Measurements from ENCODE around the gene FKBP1B. TPM values are rescaled to one million over a fixed set of nuclear protein-coding genes. Genes with fewer than 3 reads are reported as not detected.
"Not testable (repeated sequence)": the region's sequence is repeated elsewhere in the genome, so short reads cannot be mapped to it uniquely, and the experiment has no call there.

Gene FKBP1B
- total RNA-seq, 1 experiment from 2014 or later = 11.8 TPM

DNA sequence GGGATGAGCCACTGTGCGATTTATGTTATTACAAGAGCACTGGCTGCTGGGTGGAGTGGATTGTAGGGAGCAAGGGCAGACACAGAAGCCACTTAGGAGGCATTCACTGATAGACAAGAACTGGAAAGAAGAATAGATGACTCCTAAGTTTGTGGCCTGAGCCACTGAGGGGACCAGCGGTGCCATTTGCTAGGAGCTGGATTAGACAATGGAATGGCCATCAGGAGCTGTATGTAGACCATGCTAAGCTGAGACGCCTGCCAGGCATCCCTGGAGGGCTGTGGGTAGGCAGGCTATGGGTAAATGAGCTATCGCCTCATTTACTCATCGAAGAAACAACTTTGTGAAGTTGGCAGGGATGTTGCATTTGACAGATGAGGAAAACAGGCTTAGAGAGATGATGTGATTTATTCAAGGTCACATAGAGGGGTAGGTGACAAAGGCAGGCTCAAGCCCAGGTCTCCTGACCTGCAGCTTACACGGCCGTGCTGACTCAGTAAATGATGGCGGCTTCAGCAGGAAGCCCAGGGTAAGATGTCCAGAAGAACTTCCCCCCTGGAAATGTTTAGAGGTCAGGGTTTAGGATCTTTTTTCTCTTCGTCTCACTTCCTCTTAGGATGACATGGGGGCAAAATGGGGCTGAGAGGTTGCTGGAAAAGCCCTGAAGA, 36.9 kb upstream of the FKBP1B start:
- Histone ChIP-seq H3K4me2 (ENCODE audit: low read length) (no peak overlapping the region), H3K79me2 (ENCODE audit: insufficient read depth, low read length) (no peaks in the 10 kb centered on the region), H3K9me2 (ENCODE audit: insufficient read depth) (no peaks in the 10 kb centered on the region), H4K20me1 (ENCODE audit: insufficient read depth) (no peaks in the 10 kb centered on the region), H3K9me3 (ENCODE audit: control insufficient read depth in 1 of 2, insufficient read depth in 1 of 2, low read depth in 1 of 2, low read length in 2 of 2) (no peaks in the 10 kb centered on the region), H3K9ac (ENCODE audit: low read length) (no peak overlapping the region), H3K27me3 (ENCODE audit: insufficient read depth, low read length) (no peaks in the 10 kb centered on the region), H3K4me1 (ENCODE audit: control insufficient read depth in 1 of 2, insufficient read depth in 2 of 2, low read length in 2 of 2) (peaks cover 10 to 20% of the 10 kb centered on the region in 2 experiments), H3K36me3 (ENCODE audit: control insufficient read depth in 1 of 2, insufficient read depth in 2 of 2, low read length in 2 of 2) (no peaks in the 10 kb centered on the region), H2AFZ (ENCODE audit: low read depth, low read length, poor library complexity, severe bottlenecking) (no peak overlapping the region), H3K4me3 (replicated peaks in 1 of 2; ENCODE audit: low read depth in 1 of 2, low read length in 2 of 2) (no peak overlapping the region), H3K27ac (ENCODE audit: low read depth, low read length) (no peak overlapping the region)
- ATAC-seq (no peak), DNase-seq (ENCODE audit: low read depth, low spot score) (no peak)
- TF ChIP-seq EZH2phosphoT487 (IDR thresholded peaks at IDR 0.05; ENCODE audit: borderline replicate concordance) (no peak), EGR1 (IDR thresholded peaks at IDR 0.05; ENCODE audit: low read depth) (no peak), SRF (IDR thresholded peaks at IDR 0.05; ENCODE audit: low read depth) (no peak), YY1 (IDR thresholded peaks at IDR 0.05; ENCODE audit: extremely low read depth, insufficient replicate concordance, low read depth, low read length) (no peak), CEBPB (IDR thresholded peaks at IDR 0.05; ENCODE audit: low read depth) (no peak)
- TF ChIP-seq, protein P1, sequence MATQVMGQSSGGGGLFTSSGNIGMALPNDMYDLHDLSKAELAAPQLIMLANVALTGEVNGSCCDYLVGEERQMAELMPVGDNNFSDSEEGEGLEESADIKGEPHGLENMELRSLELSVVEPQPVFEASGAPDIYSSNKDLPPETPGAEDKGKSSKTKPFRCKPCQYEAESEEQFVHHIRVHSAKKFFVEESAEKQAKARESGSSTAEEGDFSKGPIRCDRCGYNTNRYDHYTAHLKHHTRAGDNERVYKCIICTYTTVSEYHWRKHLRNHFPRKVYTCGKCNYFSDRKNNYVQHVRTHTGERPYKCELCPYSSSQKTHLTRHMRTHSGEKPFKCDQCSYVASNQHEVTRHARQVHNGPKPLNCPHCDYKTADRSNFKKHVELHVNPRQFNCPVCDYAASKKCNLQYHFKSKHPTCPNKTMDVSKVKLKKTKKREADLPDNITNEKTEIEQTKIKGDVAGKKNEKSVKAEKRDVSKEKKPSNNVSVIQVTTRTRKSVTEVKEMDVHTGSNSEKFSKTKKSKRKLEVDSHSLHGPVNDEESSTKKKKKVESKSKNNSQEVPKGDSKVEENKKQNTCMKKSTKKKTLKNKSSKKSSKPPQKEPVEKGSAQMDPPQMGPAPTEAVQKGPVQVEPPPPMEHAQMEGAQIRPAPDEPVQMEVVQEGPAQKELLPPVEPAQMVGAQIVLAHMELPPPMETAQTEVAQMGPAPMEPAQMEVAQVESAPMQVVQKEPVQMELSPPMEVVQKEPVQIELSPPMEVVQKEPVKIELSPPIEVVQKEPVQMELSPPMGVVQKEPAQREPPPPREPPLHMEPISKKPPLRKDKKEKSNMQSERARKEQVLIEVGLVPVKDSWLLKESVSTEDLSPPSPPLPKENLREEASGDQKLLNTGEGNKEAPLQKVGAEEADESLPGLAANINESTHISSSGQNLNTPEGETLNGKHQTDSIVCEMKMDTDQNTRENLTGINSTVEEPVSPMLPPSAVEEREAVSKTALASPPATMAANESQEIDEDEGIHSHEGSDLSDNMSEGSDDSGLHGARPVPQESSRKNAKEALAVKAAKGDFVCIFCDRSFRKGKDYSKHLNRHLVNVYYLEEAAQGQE (IDR thresholded peaks at IDR 0.05; ENCODE audit: low read depth) = no peak
- TF ChIP-seq, protein P2, sequence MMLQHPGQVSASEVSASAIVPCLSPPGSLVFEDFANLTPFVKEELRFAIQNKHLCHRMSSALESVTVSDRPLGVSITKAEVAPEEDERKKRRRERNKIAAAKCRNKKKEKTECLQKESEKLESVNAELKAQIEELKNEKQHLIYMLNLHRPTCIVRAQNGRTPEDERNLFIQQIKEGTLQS (IDR thresholded peaks at IDR 0.05) = no peak
- intact Hi-C loops (cut with micrococcal nuclease) = no loop called here
- POLR2A ChIA-PET = no interaction called here
- no TSS peak for BruUV-seq (replicated peaks)
- RAD21 ChIA-PET (ENCODE audit: low non-redundant PET in 1 of 2, low total read pairs in 2 of 2, uncharacterized antibody in 2 of 2, unreplicated experiment in 2 of 2) = no interaction called here
- CTCF ChIA-PET = no interaction called here

GRCh38 chr2:24014902-24015301, 34.6 kb upstream of the FKBP1B start:
- H3K9me3 ChIP-seq (ENCODE audit: control insufficient read depth in 1 of 2, insufficient read depth in 1 of 2, low read depth in 1 of 2, low read length in 2 of 2); POLR2A ChIA-PET; DNase-seq (ENCODE audit: low read depth, low spot score); intact Hi-C loops (cut with micrococcal nuclease); CTCF ChIA-PET; H4K20me1 ChIP-seq (ENCODE audit: insufficient read depth); H3K4me2 ChIP-seq (ENCODE audit: low read length); ATAC-seq; H3K27ac ChIP-seq (ENCODE audit: low read depth, low read length); H3K9ac ChIP-seq (ENCODE audit: low read length); H3K79me2 ChIP-seq (ENCODE audit: insufficient read depth, low read length); RAD21 ChIA-PET (ENCODE audit: low non-redundant PET in 1 of 2, low total read pairs in 2 of 2, uncharacterized antibody in 2 of 2, unreplicated experiment in 2 of 2); H3K36me3 ChIP-seq (ENCODE audit: control insufficient read depth in 1 of 2, insufficient read depth in 2 of 2, low read length in 2 of 2); H2AFZ ChIP-seq (ENCODE audit: low read depth, low read length, poor library complexity, severe bottlenecking); H3K4me3 ChIP-seq (replicated peaks in 1 of 2; ENCODE audit: low read depth in 1 of 2, low read length in 2 of 2); BruUV-seq (replicated peaks); H3K27me3 ChIP-seq (ENCODE audit: insufficient read depth, low read length); H3K9me2 ChIP-seq (ENCODE audit: insufficient read depth): not testable (repeated sequence)
- H3K4me1 ChIP-seq (ENCODE audit: control insufficient read depth in 1 of 2, insufficient read depth in 2 of 2, low read length in 2 of 2) = peaks cover 10 to 20% of the 10 kb centered on the region in 2 experiments
